ENCODE results near the gene PPP1R14C.

The PPP1R14C gene

GRCh38 chr6:150142670-150143515 lies at the start of gene PPP1R14C:
Gene PPP1R14C, plus strand, starts transcription at chr6:150143044. Its CDS starts 149 bp downstream, at chr6:150143193.
- in situ Hi-C loops (cut with MboI; ENCODE audit: low sequenced_read_pairs) = no loop called here

- in situ Hi-C loops (cut with MboI; ENCODE audit: low sequenced_read_pairs) = no loop called here
Observed at GRCh38 chr6:150093397-150093796, 49.4 kb upstream of the PPP1R14C start.

GRCh38 chr6:150098155-150098554 lies 44.7 kb upstream of the PPP1R14C start:
- in situ Hi-C loops (cut with MboI; ENCODE audit: low sequenced_read_pairs) = no loop called here

GRCh38 chr6:150099546-150099945 lies 43.3 kb upstream of the PPP1R14C start:
- in situ Hi-C loops (cut with MboI; ENCODE audit: low sequenced_read_pairs) = no loop called here

GRCh38 chr6:150099953-150100352 lies 42.9 kb upstream of the PPP1R14C start:
- in situ Hi-C loops (cut with MboI; ENCODE audit: low sequenced_read_pairs) = no loop called here

- in situ Hi-C loops (cut with MboI; ENCODE audit: low sequenced_read_pairs) = no loop called here
Observed at GRCh38 chr6:150100745-150101144, 42.1 kb upstream of the PPP1R14C start.

- in situ Hi-C loops (cut with MboI; ENCODE audit: low sequenced_read_pairs) = no loop called here
Observed at GRCh38 chr6:150102750-150103270, 40.0 kb upstream of the PPP1R14C start.

- in situ Hi-C loops (cut with MboI; ENCODE audit: low sequenced_read_pairs) = no loop called here
Observed at GRCh38 chr6:150112233-150112632, 30.6 kb upstream of the PPP1R14C start.

GRCh38 chr6:150115769-150116168 lies 27.1 kb upstream of the PPP1R14C start:
- in situ Hi-C loops (cut with MboI; ENCODE audit: low sequenced_read_pairs) = no loop called here

GRCh38 chr6:150116200-150116800 lies 26.5 kb upstream of the PPP1R14C start:
- in situ Hi-C loops (cut with MboI; ENCODE audit: low sequenced_read_pairs) = no loop called here

- in situ Hi-C loops (cut with MboI; ENCODE audit: low sequenced_read_pairs) = no loop called here
Observed at GRCh38 chr6:150118203-150118602, 24.6 kb upstream of the PPP1R14C start.

- in situ Hi-C loops (cut with MboI; ENCODE audit: low sequenced_read_pairs) = no loop called here
Observed at GRCh38 chr6:150118627-150119026, 24.2 kb upstream of the PPP1R14C start.

GRCh38 chr6:150119173-150119572 lies 23.7 kb upstream of the PPP1R14C start:
- in situ Hi-C loops (cut with MboI; ENCODE audit: low sequenced_read_pairs) = no loop called here

- in situ Hi-C loops (cut with MboI; ENCODE audit: low sequenced_read_pairs) = no loop called here
Observed at GRCh38 chr6:150123645-150124044, 19.2 kb upstream of the PPP1R14C start.

GRCh38 chr6:150124235-150124634 lies 18.6 kb upstream of the PPP1R14C start:
- in situ Hi-C loops (cut with MboI; ENCODE audit: low sequenced_read_pairs) = no loop called here

GRCh38 chr6:150126641-150127291 lies 16.1 kb upstream of the PPP1R14C start:
- in situ Hi-C loops (cut with MboI; ENCODE audit: low sequenced_read_pairs) = no loop called here

GRCh38 chr6:150128425-150128824 lies 14.4 kb upstream of the PPP1R14C start:
- in situ Hi-C loops (cut with MboI; ENCODE audit: low sequenced_read_pairs) = no loop called here

- in situ Hi-C loops (cut with MboI; ENCODE audit: low sequenced_read_pairs) = no loop called here
Observed at GRCh38 chr6:150129616-150130505, 13.0 kb upstream of the PPP1R14C start.

- in situ Hi-C loops (cut with MboI; ENCODE audit: low sequenced_read_pairs) = no loop called here
Observed at GRCh38 chr6:150133686-150134085, 9.2 kb upstream of the PPP1R14C start.

GRCh38 chr6:150134280-150134920 lies 8.4 kb upstream of the PPP1R14C start:
- in situ Hi-C loops (cut with MboI; ENCODE audit: low sequenced_read_pairs) = no loop called here
